ENCODE measurements around the gene KCNH2. TPM values are rescaled to one million over a fixed set of nuclear protein-coding genes. Genes with fewer than 3 reads are reported as not detected.

KCNH2 gene
- total RNA-seq, 1 experiment from 2014 or later, result 16.2 TPM

GRCh38 chr7:150895809-150896208, 82.3 kb downstream of the KCNH2 start:
- ChIA-PET POLR2A (no interaction called here), CTCF (interaction anchor here (3.3 kb wide), 1 partner anchor 18 kb away, joined by 38 read pairs; no protein-coding TSS in a partner anchor)

More at GRCh38 chr7:150895809-150896208, 82.3 kb downstream of the KCNH2 start:
- H3K4me3 Mint-ChIP-seq, result no peak overlapping the region
- ATAC-seq (no peak), DNase-seq (ENCODE audit: low spot score) (no peak)
- H3K4me1 Mint-ChIP-seq, result peaks cover 19% of the 10 kb centered on the region
- H3K27me3 Mint-ChIP-seq (ENCODE audit: low read depth), result peaks cover 42% of the 10 kb centered on the region
- peaks cover 16% of the 10 kb centered on the region for H3K9me3 Mint-ChIP-seq
- no peak for TF ChIP-seq AR (CRISPR knock-in tag; IDR thresholded peaks at IDR 0.05)
- peaks cover 12% of the 10 kb centered on the region for H3K36me3 Mint-ChIP-seq
- no peak overlapping the region for H3K27ac Mint-ChIP-seq

Other genes starting within 250 kb of the KCNH2 start
- gene GIMAP5, start 240.9 kb downstream of the KCNH2 start, total RNA-seq (2021), result 0.24 to 0.46 TPM (median 0.39 TPM) in 3 replicates
- 1.0 to 1.6 TPM (median 1.3 TPM) in 3 replicates for gene TMEM176B, start 178.0 kb downstream of the KCNH2 start, total RNA-seq (2021)
- 0.30 to 0.74 TPM (median 0.64 TPM) in 3 replicates for gene TMEM176A, start 177.6 kb downstream of the KCNH2 start, total RNA-seq (2021)
- 0.17 to 0.39 TPM (median 0.23 TPM) in 3 replicates for gene AOC1, start 125.8 kb downstream of the KCNH2 start, total RNA-seq (2021)
- gene NOS3, start 12.7 kb upstream of the KCNH2 start, total RNA-seq (2021), result 5.7 to 7.0 TPM (median 6.6 TPM) in 3 replicates
- gene ATG9B, start 46.2 kb upstream of the KCNH2 start, total RNA-seq (2021), result 2.4 to 3.8 TPM (median 2.4 TPM) in 3 replicates
- 27.9 to 35.9 TPM (median 28.4 TPM) in 3 replicates for gene ABCB8, start 50.1 kb upstream of the KCNH2 start, total RNA-seq (2021)
- gene ASIC3, start 70.2 kb upstream of the KCNH2 start, total RNA-seq (2021), result 3.4 to 5.5 TPM (median 5.2 TPM) in 3 replicates
- gene CDK5, start 79.6 kb upstream of the KCNH2 start, total RNA-seq (2021), result 23.6 to 27.8 TPM (median 24.5 TPM) in 3 replicates
- gene SLC4A2, start 81.3 kb upstream of the KCNH2 start, total RNA-seq (2021), result 131 to 164 TPM (median 131 TPM) in 3 replicates
- 62.1 to 70.2 TPM (median 67.7 TPM) in 3 replicates for gene FASTK, start 102.5 kb upstream of the KCNH2 start, total RNA-seq (2021)
- gene TMUB1, start 105.2 kb upstream of the KCNH2 start, total RNA-seq (2021), result 61.3 to 72.8 TPM (median 62.5 TPM) in 3 replicates
- 107 to 163 TPM (median 113 TPM) in 3 replicates for gene AGAP3, start 108.2 kb upstream of the KCNH2 start, total RNA-seq (2021)
- 0.27 to 0.55 TPM in 2 of 3 replicates, not detected in the other for gene GBX1, start 189.4 kb upstream of the KCNH2 start, total RNA-seq (2021)
- gene ASB10, start 208.9 kb upstream of the KCNH2 start, total RNA-seq (2021), result not detected in 3 replicates
- gene H2BK1, start 232.2 kb upstream of the KCNH2 start, total RNA-seq (2021), result 0.87 TPM in 1 of 3 replicates, not detected in the others
- 41.3 to 43.7 TPM (median 43.5 TPM) in 3 replicates for gene ABCF2, start 248.9 kb upstream of the KCNH2 start, total RNA-seq (2021)

Data from WTC11 (cell line).